T-helper 9 cell (primary cell): ENCODE measurements around the gene SLC27A3.

Source experiments
- DNase-seq: peaks from one replicate; pipeline ENCODE4 v3.0.0-alpha.2; 2020
- total RNA-seq, 2 donors: gene quantifications; one replicate each; lab custom pipeline; 2026; lab: John Stamatoyannopoulos, UW

The SLC27A3 gene, protein sequence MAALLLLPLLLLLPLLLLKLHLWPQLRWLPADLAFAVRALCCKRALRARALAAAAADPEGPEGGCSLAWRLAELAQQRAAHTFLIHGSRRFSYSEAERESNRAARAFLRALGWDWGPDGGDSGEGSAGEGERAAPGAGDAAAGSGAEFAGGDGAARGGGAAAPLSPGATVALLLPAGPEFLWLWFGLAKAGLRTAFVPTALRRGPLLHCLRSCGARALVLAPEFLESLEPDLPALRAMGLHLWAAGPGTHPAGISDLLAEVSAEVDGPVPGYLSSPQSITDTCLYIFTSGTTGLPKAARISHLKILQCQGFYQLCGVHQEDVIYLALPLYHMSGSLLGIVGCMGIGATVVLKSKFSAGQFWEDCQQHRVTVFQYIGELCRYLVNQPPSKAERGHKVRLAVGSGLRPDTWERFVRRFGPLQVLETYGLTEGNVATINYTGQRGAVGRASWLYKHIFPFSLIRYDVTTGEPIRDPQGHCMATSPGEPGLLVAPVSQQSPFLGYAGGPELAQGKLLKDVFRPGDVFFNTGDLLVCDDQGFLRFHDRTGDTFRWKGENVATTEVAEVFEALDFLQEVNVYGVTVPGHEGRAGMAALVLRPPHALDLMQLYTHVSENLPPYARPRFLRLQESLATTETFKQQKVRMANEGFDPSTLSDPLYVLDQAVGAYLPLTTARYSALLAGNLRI
- total RNA-seq = 6.8 to 10.9 reads per million in 2 donors

GRCh38 chr1:153774780-153775457 is at the start of gene SLC27A3:
SLC27A3 (plus strand) TSS chr1:153775407; CDS start chr1:153775498, 91 bp downstream.
- peak; percentile 10 for DNase-seq

- peak; percentile 97 for DNase-seq
Measured at GRCh38 chr1:153727463-153728304, 47.5 kb upstream of the SLC27A3 start, which contains the start of gene INTS3. INTS3 (plus strand) TSS chr1:153728050; CDS start chr1:153728635, 585 bp downstream.

DNA sequence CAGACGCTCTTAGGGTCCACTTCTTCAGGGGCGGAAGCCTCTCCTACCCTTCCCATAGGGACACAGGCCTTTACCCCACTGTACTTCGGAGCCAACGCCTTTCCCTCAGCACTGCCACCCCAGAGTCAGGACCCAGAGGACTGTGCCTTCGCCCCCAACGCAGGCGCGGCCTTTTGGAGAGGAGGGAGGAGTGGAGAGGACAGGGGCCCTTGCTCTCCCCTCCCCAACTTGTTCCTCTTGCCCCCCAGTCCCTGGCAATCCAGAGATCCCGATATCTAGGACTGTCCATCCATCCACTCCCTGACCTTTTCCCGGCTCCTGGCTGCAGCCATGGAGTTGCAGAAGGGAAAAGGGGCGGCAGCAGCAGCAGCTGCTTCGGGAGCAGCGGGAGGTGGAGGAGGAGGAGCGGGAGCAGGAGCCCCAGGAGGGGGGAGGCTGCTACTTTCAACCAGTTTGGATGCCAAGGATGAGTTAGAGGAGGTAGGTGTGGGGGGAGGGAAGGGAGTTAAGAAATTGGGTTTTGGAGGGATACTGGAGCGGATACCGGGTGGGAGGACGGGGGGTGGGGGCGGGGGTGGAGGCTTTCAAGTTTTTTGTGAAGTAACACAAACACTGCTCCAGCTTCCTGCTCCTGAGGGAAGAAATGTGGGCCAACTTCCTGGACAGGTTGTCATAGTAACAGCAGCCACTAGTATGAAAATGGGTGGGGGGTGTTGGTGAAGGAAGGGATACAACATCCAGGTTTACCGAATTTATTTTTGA is 46.7 kb upstream of the SLC27A3 start:
- DNase-seq = peak; percentile 21

- DNase-seq = no peak
Measured at GRCh38 chr1:153730468-153730988, 44.7 kb upstream of the SLC27A3 start.

DNA sequence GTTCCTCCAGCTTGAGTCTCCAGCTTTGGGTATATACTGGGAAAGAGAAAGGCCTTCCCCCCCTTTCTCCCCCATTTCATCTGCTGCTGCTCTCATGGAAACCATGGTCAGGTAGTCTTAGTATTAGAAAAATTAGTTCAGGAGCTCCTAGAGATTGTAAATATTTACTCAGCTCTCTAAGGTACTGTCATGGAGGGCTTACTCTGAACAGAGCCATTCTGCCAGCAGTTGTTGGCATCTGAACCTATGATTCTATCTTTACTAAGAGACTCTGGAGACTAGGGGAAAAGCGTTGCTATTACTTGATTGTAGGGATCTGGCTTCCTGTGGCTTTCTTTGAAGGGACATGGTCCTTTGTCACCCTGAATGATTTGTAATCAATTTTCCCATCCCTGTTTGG is 41.2 kb upstream of the SLC27A3 start:
- DNase-seq = no peak

DNA sequence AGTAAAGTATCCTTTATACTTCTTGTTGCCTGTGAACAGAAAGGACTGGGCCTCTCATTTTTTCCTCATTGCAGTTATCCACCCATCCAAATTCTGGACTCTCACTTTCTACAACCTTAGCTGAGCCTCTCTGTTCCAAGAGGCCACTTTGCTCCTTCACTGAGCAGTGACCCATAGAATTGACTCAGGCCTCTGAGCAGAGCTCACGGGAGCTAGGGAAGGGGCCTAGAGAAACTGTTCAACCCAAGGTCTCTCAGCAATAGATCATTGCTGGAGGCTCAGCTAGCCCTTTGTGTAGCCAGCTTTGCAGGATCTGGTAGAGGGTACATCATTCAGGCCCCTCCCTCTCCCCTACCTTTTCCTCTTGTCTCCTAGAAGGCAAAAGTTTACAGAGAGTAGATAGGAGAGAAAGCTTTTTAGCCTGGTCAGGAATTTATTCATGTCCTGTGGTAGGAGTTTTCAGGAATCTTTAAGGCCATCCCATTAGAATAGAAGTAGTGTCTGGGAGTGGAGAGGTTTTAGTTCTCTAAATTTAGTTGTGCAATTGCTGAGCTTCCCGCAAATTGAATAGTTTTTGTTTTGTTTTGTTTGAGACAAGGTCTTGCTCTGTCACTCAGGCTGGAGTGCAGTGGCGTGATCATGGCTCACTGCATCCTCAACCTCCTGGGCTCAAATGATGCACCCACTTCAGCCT is 40.7 kb upstream of the SLC27A3 start:
- DNase-seq = no peak

DNA sequence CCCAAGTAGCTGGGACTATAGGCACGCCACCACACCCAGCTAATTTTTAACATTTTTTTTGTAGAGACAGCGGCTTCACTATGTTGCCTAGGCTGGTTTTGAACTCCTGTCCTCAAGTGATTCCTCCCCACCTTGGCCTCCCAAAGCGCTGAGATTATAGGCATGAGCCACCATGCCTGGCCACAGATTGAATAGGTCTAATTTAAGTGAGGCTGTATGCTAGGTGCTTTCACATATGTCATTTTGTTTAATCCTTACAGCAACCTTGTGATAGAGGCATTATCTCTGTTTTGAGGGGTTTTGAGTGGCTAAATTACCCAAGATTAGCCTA is 40.2 kb upstream of the SLC27A3 start:
- no peak for DNase-seq

DNA sequence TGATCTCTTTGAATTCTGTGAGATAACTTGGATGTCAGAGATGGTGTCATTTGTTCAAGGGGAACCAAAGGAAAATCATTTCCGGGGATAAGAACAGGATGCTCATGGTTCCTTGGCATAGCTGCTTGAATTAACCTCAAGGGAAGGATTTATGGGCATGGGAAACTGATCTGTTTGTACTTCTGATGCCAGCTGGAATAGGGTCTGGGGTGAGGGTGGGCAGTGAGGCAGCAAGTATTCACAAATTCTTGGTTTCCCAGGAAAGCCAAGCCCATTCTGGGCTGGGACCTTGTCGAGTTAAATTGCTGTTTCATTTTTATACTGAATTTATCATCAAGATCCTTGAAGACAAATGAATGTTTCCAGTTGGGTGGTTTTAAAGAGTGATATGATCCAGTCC is 33.2 kb upstream of the SLC27A3 start:
- DNase-seq = no peak

DNA sequence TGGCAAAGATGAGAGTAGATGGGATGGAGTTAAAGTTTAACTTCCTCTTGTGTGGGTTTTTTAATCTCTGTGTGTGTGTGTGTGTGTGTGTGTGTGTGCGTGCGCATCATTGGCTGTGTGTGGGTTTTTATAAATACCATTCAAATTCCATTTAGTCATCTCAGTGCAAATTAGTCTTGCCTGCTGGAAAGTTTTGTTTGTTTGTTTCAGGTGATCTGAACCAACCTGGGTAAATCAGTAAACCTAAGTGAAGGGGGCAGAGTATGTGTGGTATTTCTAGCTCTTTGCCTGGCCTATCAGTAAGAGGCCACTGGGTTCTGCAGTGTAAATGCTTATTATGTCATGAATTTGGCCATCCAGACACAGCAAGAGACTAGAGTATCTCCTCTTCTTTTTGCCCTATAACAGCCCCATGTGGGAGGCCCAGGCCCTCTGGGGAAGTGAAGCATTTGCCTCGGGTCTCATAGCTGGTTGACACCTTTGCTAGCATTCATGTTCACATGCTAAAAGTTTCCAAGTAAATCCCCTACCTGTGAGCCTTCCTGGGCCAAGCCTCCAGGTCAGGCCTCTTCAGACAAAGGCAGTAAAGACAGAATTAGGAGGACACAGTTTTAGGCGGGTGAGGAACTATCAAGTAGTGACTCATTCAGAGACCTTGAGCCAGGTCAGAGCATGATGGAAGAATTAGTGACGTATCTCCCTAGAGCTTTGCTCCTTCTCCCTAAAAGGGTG is 32.6 kb upstream of the SLC27A3 start:
- DNase-seq = no peak

- DNase-seq = no peak
Measured at GRCh38 chr1:153745417-153745816, 29.8 kb upstream of the SLC27A3 start.

DNA sequence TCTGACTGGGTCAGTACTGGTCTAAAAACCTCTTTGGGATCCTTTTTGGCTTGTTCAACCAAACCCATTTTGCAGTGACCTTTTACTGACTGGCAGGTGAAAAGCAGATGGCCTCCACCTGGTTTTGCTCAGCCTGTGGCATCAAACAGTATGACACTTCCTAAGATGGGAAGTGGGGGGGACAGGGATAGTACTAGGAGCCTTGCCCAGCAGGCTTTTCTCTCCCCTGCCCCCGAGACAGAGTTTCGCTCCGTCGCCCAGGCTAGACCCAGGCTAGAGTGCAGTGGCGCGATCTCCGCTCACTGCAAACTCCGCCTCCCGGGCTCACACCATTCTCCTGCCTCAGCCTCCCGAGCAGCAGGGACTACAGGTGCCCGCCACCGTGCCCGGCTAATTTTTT is 29.0 kb upstream of the SLC27A3 start:
- no peak for DNase-seq

DNA sequence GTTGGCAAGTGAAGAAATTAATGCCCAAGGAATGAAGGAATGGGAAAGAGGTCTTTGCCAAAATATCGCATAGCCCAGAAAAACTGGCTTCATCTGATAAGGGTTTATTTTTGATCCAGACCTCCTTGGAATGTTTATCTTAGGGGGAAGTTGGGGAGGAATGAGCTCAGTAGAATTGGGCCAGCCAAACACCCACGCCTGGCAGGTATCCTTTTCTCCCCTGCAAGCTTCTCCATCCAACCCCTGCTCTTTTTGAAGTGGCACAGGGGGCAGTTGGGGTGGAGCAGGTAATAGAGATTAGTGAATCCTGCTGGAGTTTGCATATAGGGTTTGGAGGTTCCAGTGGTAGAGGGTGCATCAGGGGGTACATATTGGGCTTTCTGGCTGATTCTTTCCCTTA is 26.3 kb upstream of the SLC27A3 start:
- no peak for DNase-seq

DNA sequence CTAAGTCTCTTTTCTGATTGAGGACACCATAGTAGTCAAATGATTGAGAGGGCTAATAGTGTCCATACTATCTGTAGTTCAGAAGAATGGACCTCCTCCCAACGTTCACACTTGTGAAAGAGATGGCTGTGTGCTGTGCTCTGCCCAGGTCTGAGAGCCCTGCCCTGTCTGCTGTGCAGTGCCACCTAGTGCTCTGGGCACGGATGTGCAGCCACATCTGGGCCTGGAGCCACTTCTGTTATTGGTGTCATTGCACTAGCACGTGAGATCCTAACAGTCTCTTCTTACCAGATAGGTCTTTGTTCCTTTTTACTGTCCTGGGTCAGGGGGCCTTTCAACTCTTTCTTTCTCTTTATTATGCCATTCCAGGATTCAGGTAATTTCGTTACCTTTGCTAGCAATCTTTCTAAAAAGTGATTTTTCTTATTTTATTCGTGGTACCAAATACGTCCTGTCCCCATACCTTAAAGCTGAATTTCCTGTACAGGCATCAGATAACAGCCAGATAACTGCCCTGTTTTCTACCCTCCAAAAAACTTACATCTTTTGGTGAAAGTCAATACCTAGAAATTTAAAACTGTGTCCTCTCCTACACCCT is 25.7 kb upstream of the SLC27A3 start:
- DNase-seq = peak; percentile 61

DNA sequence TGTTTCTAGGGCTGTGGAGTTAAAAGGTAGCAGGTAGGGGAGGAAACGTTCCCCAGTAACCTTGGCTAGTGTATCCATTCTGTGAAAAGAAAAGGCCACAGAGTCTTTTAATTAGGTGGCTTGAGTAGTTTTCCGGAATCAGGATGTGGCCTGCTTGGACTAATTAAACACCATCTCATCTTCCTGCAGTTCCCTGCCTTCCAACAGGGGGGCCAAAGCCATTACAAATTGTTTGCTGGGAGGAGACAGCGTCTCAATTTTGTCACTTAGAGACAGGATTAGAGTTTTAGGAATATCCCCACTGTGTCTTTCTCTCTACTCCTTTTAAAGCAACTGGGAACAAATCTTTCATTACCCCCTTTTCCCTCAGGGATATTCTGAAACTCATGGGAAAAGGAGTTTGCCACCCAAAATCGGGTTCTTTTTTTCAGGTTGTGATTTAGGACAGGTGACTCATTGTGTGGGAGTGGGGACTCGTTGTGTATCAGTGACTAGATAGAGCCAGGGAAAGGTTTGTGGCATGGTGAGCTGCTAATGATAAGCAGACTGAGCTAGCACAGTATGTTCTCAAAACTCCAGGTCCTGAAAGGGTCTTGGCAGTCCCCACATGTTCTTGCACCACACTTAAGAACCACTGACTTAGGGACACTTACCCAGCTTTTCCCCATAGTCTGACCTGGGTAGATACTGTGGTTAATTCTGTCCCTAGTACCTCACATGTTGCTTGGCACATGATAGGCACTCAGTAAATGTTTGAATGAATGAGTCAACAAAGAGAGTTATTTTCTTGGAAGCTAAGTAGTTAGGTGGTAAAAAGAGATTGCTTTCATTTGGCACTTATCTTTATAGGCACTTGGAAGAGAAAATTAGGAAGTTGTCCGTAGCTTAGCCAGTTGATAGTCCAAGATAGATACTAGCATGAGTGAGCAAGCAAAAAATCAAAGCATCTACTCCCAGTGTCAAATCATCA is 24.9 kb upstream of the SLC27A3 start:
- no peak for DNase-seq

DNA sequence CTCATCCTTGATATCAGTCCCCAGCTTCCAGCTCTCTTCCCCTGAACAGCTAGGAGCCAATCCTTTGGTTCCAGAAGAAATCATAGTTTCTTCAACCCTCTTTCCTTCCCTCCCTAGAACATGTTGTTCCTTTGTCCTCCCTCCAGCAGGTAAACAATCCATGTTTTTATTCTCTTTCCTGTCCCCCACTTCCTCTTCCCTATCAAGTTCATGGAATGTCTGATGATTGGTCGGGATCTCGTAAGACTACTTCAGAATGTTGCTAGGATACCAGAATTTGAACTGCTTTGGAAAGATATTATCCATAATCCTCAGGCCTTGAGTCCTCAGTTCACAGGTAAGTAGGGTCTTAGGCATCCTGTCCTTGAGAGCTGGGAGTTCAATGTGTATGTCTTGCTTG is 23.1 kb upstream of the SLC27A3 start:
- DNase-seq = no peak

GRCh38 chr1:153752571-153753195 is 22.5 kb upstream of the SLC27A3 start:
- DNase-seq = no peak

DNA sequence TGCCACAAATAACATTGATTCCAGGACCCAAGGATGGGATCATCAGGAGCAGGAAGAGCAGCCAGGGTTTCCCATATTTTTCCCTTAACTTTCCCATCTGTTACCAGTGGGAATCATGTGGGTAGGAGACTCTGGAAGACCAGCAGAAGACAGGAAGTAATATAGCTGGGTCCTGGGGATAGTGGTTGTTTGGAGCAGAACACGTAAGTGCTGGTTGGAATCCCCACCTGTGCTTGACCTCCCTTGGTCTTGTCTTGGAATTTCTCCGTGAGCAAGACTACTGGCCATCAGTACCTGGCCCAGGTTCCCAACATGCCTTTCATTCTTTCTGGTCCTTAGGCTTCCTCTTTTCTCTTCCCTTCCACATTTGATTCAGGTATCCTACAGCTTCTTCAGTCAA is 20.9 kb upstream of the SLC27A3 start:
- no peak for DNase-seq

DNA sequence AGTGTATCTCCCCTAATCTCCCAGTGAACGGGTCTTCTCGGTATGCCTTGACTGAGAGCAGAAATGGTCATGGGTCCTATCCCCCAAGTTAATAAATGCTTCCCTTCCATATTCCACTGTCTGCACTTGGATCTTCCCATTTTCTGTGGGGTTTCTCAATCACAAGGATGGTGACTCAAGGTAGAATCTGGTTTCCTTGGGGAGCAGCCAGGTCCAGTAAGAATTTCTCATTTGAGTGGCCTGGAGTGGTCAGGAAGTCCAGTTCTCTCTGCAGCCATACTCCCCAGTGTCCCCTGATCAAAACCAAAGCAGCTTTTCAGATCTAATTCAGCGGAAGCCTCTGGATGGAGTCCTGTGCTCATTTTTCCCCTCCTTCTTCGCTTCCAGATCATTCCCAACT is 14.8 kb upstream of the SLC27A3 start:
- no peak for DNase-seq
